RWPE1 (cell line): ENCODE measurements around the gene CNNM4.

ENCODE experiments used
- CTCF ChIA-PET: fragments of 350-600 bp; sonication (Branson Sonifier 250); formaldehyde crosslinking; extraction: SDS; loops from one replicate; lab custom pipeline; 2021; lab: Yijun Ruan, JAX
- POLR2A ChIA-PET: fragments of 400-600 bp; formaldehyde crosslinking; extraction: SDS; loops from one replicate; lab custom pipeline; 2020; ENCODE audit warnings: antibody characterized with exemption; ENCODE audit not compliant: low non-redundant PET; lab: Yijun Ruan, JAX
- DNase-seq: peaks from one replicate; pipeline ENCODE4 v3.0.0; 2012; ENCODE audit warnings: low spot score
- H3K27ac ChIP-seq: fragments of 450-650 bp; 2 replicates; pipeline ENCODE4 v1.5.1; 2017
- TF ChIP-seq, protein P1 (sequence below): fragments of 450-650 bp; conservative IDR thresholded peaks from 2 replicates; pipeline ENCODE4 v1.5.1; 2017; ENCODE audit warnings: low read depth, mild to moderate bottlenecking

Gene CNNM4

DNA sequence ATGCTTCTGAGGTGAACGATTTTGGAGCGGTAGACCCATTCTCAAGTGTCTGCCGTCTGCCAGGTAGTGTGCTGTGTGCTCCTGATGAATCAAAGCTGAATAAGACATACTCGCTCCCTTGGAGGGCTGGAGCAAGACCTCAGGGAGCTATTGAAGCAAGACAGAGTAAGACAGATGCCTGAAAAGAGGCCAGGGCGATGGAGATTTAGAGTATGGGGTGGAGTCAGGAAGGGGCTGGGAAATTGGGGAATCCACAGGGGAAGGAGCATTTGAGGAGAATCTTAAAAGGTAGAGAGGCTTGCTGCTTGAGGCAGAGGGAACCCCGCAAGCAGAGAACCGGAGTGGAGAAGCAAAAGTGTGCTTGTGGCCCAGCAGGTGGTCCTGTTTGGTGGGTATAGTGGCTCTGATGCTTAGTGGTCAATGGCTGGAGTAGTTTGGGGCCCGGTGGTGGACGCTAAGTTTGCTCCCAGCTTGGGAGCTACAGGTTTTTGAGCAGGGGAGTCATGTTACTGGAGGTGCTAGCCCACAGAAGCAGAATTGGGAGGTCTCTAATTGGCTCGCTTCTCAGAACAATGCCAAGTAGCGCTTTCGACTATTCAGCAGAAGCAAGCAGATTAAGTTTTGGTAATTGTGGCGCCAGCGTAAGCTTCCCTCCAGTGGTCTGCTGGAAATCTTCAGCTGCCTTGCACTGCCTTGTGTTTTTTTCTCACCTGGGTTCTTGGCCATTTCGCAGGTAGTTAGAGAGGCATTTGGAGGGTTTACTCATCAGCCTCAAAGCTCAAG, 2.0 kb downstream of the CNNM4 start:
- no peak for DNase-seq
- CTCF ChIA-PET: interaction anchor here (0.6 to 1.2 kb wide), 10 partner anchors 9 to 227 kb away, joined by 3 to 5 read pairs (median 4); no protein-coding TSS in a partner anchor
- POLR2A ChIA-PET: no interaction called here
- TF ChIP-seq, protein P1, sequence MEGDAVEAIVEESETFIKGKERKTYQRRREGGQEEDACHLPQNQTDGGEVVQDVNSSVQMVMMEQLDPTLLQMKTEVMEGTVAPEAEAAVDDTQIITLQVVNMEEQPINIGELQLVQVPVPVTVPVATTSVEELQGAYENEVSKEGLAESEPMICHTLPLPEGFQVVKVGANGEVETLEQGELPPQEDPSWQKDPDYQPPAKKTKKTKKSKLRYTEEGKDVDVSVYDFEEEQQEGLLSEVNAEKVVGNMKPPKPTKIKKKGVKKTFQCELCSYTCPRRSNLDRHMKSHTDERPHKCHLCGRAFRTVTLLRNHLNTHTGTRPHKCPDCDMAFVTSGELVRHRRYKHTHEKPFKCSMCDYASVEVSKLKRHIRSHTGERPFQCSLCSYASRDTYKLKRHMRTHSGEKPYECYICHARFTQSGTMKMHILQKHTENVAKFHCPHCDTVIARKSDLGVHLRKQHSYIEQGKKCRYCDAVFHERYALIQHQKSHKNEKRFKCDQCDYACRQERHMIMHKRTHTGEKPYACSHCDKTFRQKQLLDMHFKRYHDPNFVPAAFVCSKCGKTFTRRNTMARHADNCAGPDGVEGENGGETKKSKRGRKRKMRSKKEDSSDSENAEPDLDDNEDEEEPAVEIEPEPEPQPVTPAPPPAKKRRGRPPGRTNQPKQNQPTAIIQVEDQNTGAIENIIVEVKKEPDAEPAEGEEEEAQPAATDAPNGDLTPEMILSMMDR: no peak
- H3K27ac ChIP-seq: no peak overlapping the region

DNA sequence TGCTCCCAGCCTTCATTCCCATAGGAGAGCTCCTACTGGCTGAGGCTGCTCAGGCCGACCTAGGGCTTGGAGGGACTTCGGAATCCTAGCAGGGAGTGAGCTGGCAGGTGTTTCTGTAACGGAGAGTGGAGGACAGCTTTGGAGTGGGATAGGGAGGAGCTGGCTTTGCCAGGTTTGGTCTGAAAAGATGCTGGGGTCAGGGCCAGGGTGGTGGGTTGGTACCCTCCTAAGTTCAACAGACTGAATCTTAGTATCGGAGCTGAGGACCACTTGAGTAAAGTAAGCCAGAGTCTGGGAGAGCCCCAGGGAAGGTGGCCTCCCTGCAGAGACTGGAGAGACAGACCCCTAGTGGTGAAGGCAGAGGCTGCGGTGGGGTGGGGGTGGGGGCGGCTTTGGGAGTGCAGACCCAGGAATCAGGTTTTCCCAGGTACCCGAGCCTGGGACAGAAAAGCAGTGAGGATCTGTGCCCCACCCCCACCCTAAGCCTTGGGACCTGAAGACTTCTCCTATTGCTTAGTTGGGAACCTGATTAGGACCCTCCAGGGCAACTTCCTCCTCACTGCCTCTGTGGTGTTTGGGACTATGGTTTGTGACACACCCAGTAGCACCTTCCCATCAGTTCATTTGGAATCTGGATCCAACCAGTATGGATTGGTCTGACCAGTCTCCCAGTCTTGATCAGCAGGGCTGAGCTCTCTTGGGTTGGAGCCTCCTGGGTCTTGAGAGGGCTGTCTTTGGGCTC, 3.0 kb downstream of the CNNM4 start:
- CTCF ChIA-PET: interaction anchor here (0.6 to 1.2 kb wide), 11 partner anchors 8 to 626 kb away, joined by 3 to 5 read pairs (median 3); no protein-coding TSS in a partner anchor
- POLR2A ChIA-PET: no interaction called here
- TF ChIP-seq, protein P1: no peak
- peak overlapping the region; percentile 7; the same call in 1 of the 2 replicates for H3K27ac ChIP-seq
- peak; percentile 57 for DNase-seq

DNA sequence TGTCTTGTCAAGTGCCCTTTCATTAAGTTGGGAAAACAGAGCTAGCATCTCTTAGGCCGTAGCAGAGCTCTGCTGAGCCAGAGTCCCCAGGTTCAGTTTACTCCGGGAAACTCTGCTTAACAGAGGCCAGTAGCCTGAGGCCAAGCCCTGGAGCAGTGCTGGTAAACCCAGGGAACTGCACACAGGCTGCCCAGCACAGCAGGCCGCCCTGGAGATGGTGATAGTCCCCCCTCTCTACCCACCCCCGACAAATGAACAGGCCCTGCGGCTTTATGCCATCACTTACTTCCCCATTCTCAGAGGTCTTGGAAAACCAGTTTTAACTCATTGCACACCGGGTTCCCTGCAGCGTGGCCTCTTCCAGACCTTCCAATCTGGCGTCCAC, 3.5 kb downstream of the CNNM4 start:
- peak overlapping the region; percentile 7; the same call in 1 of the 2 replicates for H3K27ac ChIP-seq
- CTCF ChIA-PET: interaction anchor here (0.6 to 1.2 kb wide), 5 partner anchors 7 to 626 kb away, joined by 3 to 5 read pairs (median 3); no protein-coding TSS in a partner anchor
- DNase-seq: no peak
- POLR2A ChIA-PET: no interaction called here
- TF ChIP-seq, protein P1: no peak

DNA sequence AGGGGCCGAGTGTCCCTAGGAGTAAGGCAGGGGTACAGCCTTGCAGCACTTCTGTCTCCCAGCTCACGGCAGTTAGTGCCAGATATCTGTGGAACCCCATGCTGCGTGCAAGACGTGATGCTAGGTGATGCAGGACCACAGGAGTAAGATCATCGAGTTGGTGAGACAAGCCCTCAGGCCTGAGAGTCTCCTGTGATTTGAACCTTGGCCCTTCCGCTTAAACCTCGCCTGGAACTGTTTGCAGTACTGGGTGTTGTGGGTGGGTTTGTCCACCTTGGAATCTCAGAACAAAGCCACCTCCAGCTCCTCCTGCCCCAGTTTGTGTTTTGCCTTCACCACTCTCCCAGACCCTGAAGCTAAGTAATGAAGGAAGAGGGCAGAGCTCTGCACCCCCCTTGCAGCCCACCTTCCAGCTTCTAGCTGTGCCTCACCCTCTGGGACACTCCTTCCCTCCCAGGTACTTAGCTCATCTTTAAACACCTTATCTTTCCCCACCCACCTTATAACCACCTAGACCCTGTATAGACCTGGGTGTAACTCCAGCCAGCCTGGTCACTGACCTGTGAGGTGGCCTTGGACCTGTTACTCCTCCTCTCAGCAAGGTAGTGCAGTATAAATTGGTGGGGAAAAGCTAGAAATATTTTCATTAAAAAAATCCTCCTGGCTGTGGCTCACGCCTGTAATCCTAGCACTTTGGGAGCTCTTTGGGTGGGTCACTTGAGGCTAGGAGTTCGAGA, 6.6 kb downstream of the CNNM4 start:
- CTCF ChIA-PET: interaction anchor here (0.7 kb wide), 1 partner anchor 188 kb away, joined by 3 read pairs; no protein-coding TSS in a partner anchor
- TF ChIP-seq, protein P1: no peak
- no peak for DNase-seq
- H3K27ac ChIP-seq: no peak overlapping the region
- POLR2A ChIA-PET: no interaction called here

DNA sequence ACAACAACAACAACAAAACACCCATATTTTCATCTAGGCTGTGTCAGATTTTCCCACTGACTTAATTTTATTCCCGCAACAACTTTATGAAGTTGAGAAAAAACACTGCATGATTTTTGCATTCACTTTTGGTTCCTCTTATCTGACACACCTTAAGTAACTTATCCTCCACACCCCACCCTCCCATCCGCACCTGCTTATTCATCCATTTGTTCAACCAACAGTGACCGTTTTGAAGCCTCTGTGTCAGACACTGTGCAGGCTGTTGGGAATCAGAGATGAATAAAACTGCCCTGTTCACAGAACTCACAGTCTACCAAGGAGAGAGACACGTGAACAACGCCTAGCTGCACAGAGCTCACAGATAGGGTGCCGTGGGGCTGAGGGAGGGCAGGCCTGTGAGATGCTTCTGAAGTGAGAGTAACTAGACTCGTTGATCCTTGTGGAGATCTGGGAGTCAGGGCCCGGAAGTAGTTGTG, 7.4 kb downstream of the CNNM4 start:
- TF ChIP-seq, protein P1: no peak
- ChIA-PET CTCF (interaction anchor here (0.6 kb wide), 1 partner anchor 36 kb away, joined by 4 read pairs; no protein-coding TSS in a partner anchor), POLR2A (no interaction called here)
- DNase-seq: no peak
- H3K27ac ChIP-seq: no peak overlapping the region
